ENCODE results near the gene SOX15. TPM values are rescaled to one million over a fixed set of nuclear protein-coding genes. Genes with fewer than 3 reads are reported as not detected.

Gene SOX15
- total and polyA plus RNA-seq, 7 donors, result 0.11 to 0.71 (median 0.20) TPM

DNA sequence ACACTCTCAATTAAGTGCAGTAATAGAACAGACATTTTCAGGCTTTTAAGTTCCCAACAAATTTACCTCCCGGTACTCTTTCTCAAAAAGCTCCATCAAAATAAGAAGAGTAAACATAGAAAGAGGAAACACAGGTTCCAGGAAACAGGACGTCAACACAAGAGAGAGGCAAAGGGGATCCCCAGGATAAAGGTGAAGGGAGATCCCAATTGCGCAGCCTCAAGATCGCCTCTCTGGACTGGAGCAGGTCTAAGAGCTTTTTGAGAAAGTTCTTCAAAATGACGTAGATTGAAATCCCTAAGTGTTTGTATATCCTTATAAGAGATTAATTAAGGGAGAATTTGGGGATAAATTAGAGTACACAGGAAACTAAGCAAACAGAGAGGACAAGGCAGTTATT is 28.7 kb upstream of the SOX15 start:
- ATAC-seq, result no peak
- Histone ChIP-seq H3K9me3 (no peaks in the 10 kb centered on the region), H3K27ac (no peak overlapping the region), H3K4me1 (no peaks in the 10 kb centered on the region), H3K27me3 (ENCODE audit: insufficient read depth in 3 of 3, low read length in 2 of 3) (no peaks in the 10 kb centered on the region), H3K4me3 (no peak overlapping the region), H3K36me3 (ENCODE audit: insufficient read depth in 1 of 2, low read depth in 1 of 2) (no peaks in the 10 kb centered on the region)
- intact Hi-C loops (cut with DNase I), result no loop called here
- TF ChIP-seq CTCF (IDR thresholded peaks at IDR 0.05), result no peak
- DNase-seq, result no peak
- WGBS, 3 donors, result 78 to 82% (median 81%) methylated on average over 5 of the region's 5 CpGs

DNA sequence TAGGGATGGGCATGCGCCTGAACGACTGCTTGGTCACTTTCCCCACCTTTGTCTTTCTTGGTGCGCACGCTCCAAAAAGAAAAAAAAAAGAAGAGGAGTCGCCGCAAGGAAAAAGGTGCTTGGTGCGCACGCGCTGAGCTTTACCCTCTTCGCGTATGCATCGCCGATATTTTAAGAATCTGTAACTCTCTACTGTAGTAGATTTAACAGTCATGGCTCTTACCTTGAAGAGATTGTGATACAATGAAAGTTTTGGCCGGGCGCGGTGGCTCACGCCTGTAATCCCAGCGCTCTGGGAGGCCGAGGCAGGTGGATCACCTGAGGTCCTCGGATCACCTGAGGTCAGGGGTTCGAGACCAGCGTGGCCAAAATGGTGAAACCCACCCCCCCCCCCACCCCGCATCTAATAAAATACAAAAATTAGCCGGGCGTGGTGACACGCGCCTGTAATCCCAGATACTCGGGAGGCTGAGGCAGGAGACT is 25.4 kb upstream of the SOX15 start:
- Histone ChIP-seq H3K4me1 (peaks cover 30% of the 10 kb centered on the region), H3K27me3 (ENCODE audit: insufficient read depth in 3 of 3, low read length in 2 of 3) (no peaks in the 10 kb centered on the region), H3K4me3 (peak overlapping the region; percentile 94), H3K9me3 (no peaks in the 10 kb centered on the region), H3K36me3 (ENCODE audit: insufficient read depth in 1 of 2, low read depth in 1 of 2) (peaks cover 0 to 9% of the 10 kb centered on the region in 2 donors), H3K27ac (peak overlapping the region; percentile 95)
- 4 to 7% (median 6%) methylated on average over 28 of the region's 28 CpGs for WGBS, 3 donors
- no peak for ATAC-seq
- no peak for TF ChIP-seq CTCF (IDR thresholded peaks at IDR 0.05)
- no peak for DNase-seq
- intact Hi-C loops (cut with DNase I), result no loop called here

DNA sequence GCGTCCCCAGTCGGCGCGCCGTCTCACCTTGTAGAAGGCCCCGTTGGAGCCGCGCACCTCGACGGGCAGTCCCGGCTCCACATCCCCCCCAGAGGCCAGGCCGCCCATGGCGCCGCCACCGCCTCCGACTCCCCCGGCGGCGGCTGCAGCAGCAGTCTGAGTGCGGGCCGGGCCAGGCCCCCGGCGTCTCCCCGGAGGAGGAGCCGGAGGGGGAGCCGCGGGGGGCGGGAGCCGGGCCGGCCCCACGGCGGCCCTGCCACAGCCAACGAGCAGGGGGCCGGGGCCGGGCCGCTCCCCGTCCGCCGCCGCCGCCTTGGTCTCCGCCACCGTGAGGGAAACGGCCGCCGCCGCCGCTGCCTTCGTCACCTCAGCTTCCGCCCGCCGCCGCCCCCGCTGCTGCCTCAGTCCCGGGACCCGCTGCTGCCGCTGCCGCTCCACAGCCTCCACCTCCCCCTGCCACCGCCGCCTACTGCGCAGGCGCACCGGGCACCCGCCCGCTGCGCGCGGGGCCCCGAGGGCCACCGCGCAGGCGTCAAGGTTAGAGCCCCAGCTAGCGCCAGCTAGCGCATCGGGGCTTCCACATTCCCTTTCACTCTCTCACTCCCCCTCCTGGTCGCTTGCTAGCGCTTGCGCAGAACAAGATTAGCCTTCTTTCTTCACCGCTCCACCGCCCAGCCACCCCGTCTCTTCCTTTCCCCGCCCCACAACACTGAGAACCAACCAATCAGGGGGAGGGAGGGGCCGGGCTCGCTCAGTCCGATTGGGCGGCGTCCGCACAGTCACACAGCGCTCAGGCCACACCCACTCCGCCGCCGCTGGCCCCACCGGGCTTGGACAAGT is 24.8 kb upstream of the SOX15 start, which contains the start of gene FXR2:
TSS of gene FXR2 (minus strand) at position 473 of the 840 bp plus-strand sequence. CDS start at position 108, 365 bp downstream.
- Histone ChIP-seq H3K4me1 (peaks cover 33% of the 10 kb centered on the region), H3K36me3 (ENCODE audit: insufficient read depth in 1 of 2, low read depth in 1 of 2) (peaks cover 0 to 15% of the 10 kb centered on the region in 2 donors), H3K9me3 (no peaks in the 10 kb centered on the region), H3K27ac (peak within 1 kb of the TSS; percentile 95), H3K27me3 (ENCODE audit: insufficient read depth in 3 of 3, low read length in 2 of 3) (no peaks in the 10 kb centered on the region), H3K4me3 (peak within 1 kb of the TSS; percentile 94)
- peak; percentile 45 for TF ChIP-seq CTCF (IDR thresholded peaks at IDR 0.05)
- DNase-seq, result peak; percentile 100
- ATAC-seq, result peak; percentile 94 to 97 (median 96)
- WGBS, 3 donors, result 0 to 1% (median 0%) methylated on average over 56 to 93 of the region's 93 CpGs
- intact Hi-C loops (cut with DNase I), result loop anchor here in 1 of 2 donors (1.0 kb wide), 1 partner anchor 35 kb away; the partner anchor contains the start of gene CD68

DNA sequence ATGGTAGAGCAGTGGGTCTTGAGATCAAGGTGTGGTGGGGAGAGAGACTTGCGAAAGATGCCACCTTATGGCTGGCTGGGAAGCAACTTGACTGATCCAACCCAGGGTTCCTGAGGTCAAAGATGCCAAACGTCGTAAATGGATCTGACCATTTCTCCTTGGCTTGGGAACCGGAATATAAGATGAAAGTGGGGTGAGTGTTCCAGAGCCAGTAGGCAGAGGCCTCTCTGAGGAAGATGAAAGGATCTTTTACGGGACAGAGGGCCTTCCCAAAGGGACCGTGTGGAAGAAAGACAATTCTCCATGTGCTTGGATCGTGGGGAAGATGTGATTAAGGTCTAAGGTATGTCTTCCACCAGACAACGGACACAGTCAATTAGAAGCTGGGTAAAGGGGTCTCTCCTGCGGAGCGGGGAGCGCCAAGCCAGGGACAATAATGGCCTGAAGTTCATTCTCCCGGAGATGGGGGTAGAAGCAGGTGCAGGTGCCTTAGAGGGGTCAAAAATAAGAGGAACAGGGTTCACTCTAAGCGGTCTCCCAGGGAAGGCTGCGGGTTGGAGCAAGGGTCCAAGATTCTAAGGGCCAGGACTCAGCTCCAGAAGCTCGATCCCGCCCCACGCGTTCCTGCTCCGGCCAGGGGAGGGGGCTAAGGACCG is 24.0 kb upstream of the SOX15 start:
- TF ChIP-seq CTCF (IDR thresholded peaks at IDR 0.05), result no peak
- H3K9me3 ChIP-seq, result no peaks in the 10 kb centered on the region
- peaks cover 0 to 15% of the 10 kb centered on the region in 2 donors for H3K36me3 ChIP-seq (ENCODE audit: insufficient read depth in 1 of 2, low read depth in 1 of 2)
- ATAC-seq (peak in 1 of 4 donors; percentile 5), DNase-seq (no peak)
- H3K27ac ChIP-seq, result peak overlapping the region; percentile 95
- H3K27me3 ChIP-seq (ENCODE audit: insufficient read depth in 3 of 3, low read length in 2 of 3), result no peaks in the 10 kb centered on the region
- WGBS, 3 donors, result 4 to 6% (median 5%) methylated on average over 20 of the region's 20 CpGs
- peak overlapping the region; percentile 94 for H3K4me3 ChIP-seq
- intact Hi-C loops (cut with DNase I), result loop anchor here in 1 of 2 donors (1.0 kb wide), 1 partner anchor 35 kb away; the partner anchor contains the start of gene CD68
- peaks cover 36% of the 10 kb centered on the region for H3K4me1 ChIP-seq

Data from psoas muscle (tissue), 8 donors.